ENCODE results near the gene TFF1. TPM values are rescaled to one million over a fixed set of nuclear protein-coding genes. Genes with fewer than 3 reads are reported as not detected.

TFF1 gene
- total RNA-seq, 1 donor from 2014 or later: not detected

GRCh38 chr21:42330380-42331371 is 35.7 kb downstream of the TFF1 start:
- Mint-ChIP-seq H3K9me3 (ENCODE audit: unreplicated experiment) (no peaks in the 10 kb centered on the region), H3K27ac (ENCODE audit: unreplicated experiment) (no peak overlapping the region), H3K4me1 (ENCODE audit: low read depth, unreplicated experiment) (no peaks in the 10 kb centered on the region), H3K36me3 (ENCODE audit: unreplicated experiment) (peaks cover 22% of the 10 kb centered on the region), H3K27me3 (ENCODE audit: unreplicated experiment) (no peaks in the 10 kb centered on the region), H3K4me3 (ENCODE audit: unreplicated experiment) (no peak overlapping the region)
- no peak for DNase-seq
- TF ChIP-seq, protein P1, sequence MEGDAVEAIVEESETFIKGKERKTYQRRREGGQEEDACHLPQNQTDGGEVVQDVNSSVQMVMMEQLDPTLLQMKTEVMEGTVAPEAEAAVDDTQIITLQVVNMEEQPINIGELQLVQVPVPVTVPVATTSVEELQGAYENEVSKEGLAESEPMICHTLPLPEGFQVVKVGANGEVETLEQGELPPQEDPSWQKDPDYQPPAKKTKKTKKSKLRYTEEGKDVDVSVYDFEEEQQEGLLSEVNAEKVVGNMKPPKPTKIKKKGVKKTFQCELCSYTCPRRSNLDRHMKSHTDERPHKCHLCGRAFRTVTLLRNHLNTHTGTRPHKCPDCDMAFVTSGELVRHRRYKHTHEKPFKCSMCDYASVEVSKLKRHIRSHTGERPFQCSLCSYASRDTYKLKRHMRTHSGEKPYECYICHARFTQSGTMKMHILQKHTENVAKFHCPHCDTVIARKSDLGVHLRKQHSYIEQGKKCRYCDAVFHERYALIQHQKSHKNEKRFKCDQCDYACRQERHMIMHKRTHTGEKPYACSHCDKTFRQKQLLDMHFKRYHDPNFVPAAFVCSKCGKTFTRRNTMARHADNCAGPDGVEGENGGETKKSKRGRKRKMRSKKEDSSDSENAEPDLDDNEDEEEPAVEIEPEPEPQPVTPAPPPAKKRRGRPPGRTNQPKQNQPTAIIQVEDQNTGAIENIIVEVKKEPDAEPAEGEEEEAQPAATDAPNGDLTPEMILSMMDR (IDR thresholded peaks at IDR 0.05; ENCODE audit: partially characterized antibody, unreplicated experiment): no peak

- Mint-ChIP-seq H3K4me1 (ENCODE audit: low read depth, unreplicated experiment) (peaks cover 3% of the 10 kb centered on the region), H3K27ac (ENCODE audit: unreplicated experiment) (no peak overlapping the region), H3K4me3 (ENCODE audit: unreplicated experiment) (no peak overlapping the region), H3K36me3 (ENCODE audit: unreplicated experiment) (no peaks in the 10 kb centered on the region), H3K27me3 (ENCODE audit: unreplicated experiment) (peaks cover 2% of the 10 kb centered on the region), H3K9me3 (ENCODE audit: unreplicated experiment) (peaks cover 2% of the 10 kb centered on the region)
- TF ChIP-seq, protein P1 (IDR thresholded peaks at IDR 0.05; ENCODE audit: partially characterized antibody, unreplicated experiment): no peak
- DNase-seq: no peak
Observed at GRCh38 chr21:42324896-42325295, 41.4 kb downstream of the TFF1 start.

DNA sequence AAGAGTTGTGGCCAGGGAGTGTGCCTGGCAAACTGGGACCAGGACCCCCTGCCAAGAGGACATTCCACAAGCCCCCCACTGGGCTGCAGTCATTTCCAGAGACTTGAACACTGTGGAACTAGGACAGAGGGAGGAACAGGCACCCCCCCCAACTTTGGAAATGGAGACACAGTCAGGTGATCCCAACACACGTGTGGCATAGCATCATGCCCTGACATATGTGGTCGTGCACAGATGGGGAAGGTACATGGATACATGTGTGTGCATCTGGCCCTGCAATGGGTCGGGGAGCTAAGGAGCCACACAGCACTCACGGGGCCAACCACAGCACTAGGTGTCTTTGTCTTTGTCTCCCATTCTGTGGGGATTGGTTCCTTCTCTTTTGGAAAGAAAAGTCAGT is 44.5 kb downstream of the TFF1 start:
- H3K27ac Mint-ChIP-seq (ENCODE audit: unreplicated experiment): no peak overlapping the region
- no peak overlapping the region for H3K4me3 Mint-ChIP-seq (ENCODE audit: unreplicated experiment)
- H3K4me1 Mint-ChIP-seq (ENCODE audit: low read depth, unreplicated experiment): peaks cover 4% of the 10 kb centered on the region
- peaks cover 2% of the 10 kb centered on the region for H3K9me3 Mint-ChIP-seq (ENCODE audit: unreplicated experiment)
- TF ChIP-seq, protein P1 (IDR thresholded peaks at IDR 0.05; ENCODE audit: partially characterized antibody, unreplicated experiment): no peak
- no peaks in the 10 kb centered on the region for H3K36me3 Mint-ChIP-seq (ENCODE audit: unreplicated experiment)
- no peak for DNase-seq
- peaks cover 2% of the 10 kb centered on the region for H3K27me3 Mint-ChIP-seq (ENCODE audit: unreplicated experiment)

- no peak overlapping the region for H3K27ac Mint-ChIP-seq (ENCODE audit: unreplicated experiment)
- TF ChIP-seq, protein P1 (IDR thresholded peaks at IDR 0.05; ENCODE audit: partially characterized antibody, unreplicated experiment): no peak
- H3K36me3 Mint-ChIP-seq (ENCODE audit: unreplicated experiment): no peaks in the 10 kb centered on the region
- peaks cover 4% of the 10 kb centered on the region for H3K9me3 Mint-ChIP-seq (ENCODE audit: unreplicated experiment)
- peaks cover 6% of the 10 kb centered on the region for H3K4me1 Mint-ChIP-seq (ENCODE audit: low read depth, unreplicated experiment)
- peaks cover 2% of the 10 kb centered on the region for H3K27me3 Mint-ChIP-seq (ENCODE audit: unreplicated experiment)
- DNase-seq: no peak
- no peak overlapping the region for H3K4me3 Mint-ChIP-seq (ENCODE audit: unreplicated experiment)
Observed at GRCh38 chr21:42321231-42321630, 45.1 kb downstream of the TFF1 start.

- Mint-ChIP-seq H3K4me3 (ENCODE audit: unreplicated experiment) (no peak overlapping the region), H3K36me3 (ENCODE audit: unreplicated experiment) (no peaks in the 10 kb centered on the region), H3K9me3 (ENCODE audit: unreplicated experiment) (peaks cover 4% of the 10 kb centered on the region), H3K4me1 (ENCODE audit: low read depth, unreplicated experiment) (peaks cover 7% of the 10 kb centered on the region), H3K27ac (ENCODE audit: unreplicated experiment) (no peak overlapping the region), H3K27me3 (ENCODE audit: unreplicated experiment) (peaks cover 2% of the 10 kb centered on the region)
- TF ChIP-seq, protein P1 (IDR thresholded peaks at IDR 0.05; ENCODE audit: partially characterized antibody, unreplicated experiment): no peak
- DNase-seq: no peak
Observed at GRCh38 chr21:42320791-42321190, 45.5 kb downstream of the TFF1 start.
